SK-N-SH (cell line): ENCODE data around the gene EYA3.

Experiments used
- CTCF ChIP-seq: fragments of 200-600 bp; sonication (generic); IDR thresholded peaks from 2 replicates; pipeline ENCODE4 v1.6.1; 2017; ENCODE audit warnings: antibody characterized with exemption, mild to moderate bottlenecking, moderate library complexity
- ELF1 ChIP-seq: IDR thresholded peaks from 2 replicates; pipeline ENCODE4 v1.4.0; 2012
- MAX ChIP-seq: IDR thresholded peaks from 2 replicates; pipeline ENCODE4 v1.4.0; 2012; ENCODE audit warnings: low read depth
- NFIC ChIP-seq: IDR thresholded peaks from 2 replicates; pipeline ENCODE4 v1.4.0; 2012; ENCODE audit warnings: borderline replicate concordance
- POLR2AphosphoS5 ChIP-seq: IDR thresholded peaks from 2 replicates; pipeline ENCODE4 v1.6.1; 2012; ENCODE audit warnings: low read depth, low read length
- RAD21 ChIP-seq: IDR thresholded peaks from 2 replicates; pipeline ENCODE4 v1.6.1; 2012; ENCODE audit warnings: mild to moderate bottlenecking, low read length
- REST ChIP-seq: IDR thresholded peaks from 2 replicates; pipeline ENCODE4 v1.6.1; 2012; ENCODE audit warnings: mild to moderate bottlenecking, low read depth, low read length, moderate library complexity
- SIN3A ChIP-seq: IDR thresholded peaks from 2 replicates; pipeline ENCODE4 v1.6.1; 2012; ENCODE audit warnings: low read depth, mild to moderate bottlenecking, low read length, moderate library complexity, borderline replicate concordance
- USF1 ChIP-seq: IDR thresholded peaks from 2 replicates; pipeline ENCODE4 v1.4.0; 2012; ENCODE audit warnings: low read depth, borderline replicate concordance

GRCh38 chr1:28129150-28129549 is 40.7 kb upstream of the EYA3 start:
- TF ChIP-seq USF1, result no peak
- no peak for TF ChIP-seq REST
- no peak for TF ChIP-seq SIN3A
- no peak for TF ChIP-seq CTCF
- TF ChIP-seq NFIC, result no peak
- TF ChIP-seq POLR2AphosphoS5, result no peak
- TF ChIP-seq ELF1, result no peak
- no peak for TF ChIP-seq MAX
- no peak for TF ChIP-seq RAD21
